Activated CD4-positive, CD25-positive, alpha-beta regulatory T cell treated with anti-CD3 and anti-CD28 coated beads, Interleukin-2, amount 50 U/mL, for 16 hours (primary cell): ENCODE data around the gene PTK7.
"Not testable (repeated sequence)": the region's sequence is repeated elsewhere in the genome, so short reads cannot be mapped to it uniquely, and the experiment has no call there.

Source experiments
- DNase-seq: peaks from one replicate; pipeline ENCODE4 v3.0.0-alpha.2; 2020; ENCODE audit warnings: low read depth, low spot score

Gene PTK7

GRCh38 chr6:43075670-43076463 lies at the start of gene PTK7:
TSS of gene PTK7 (plus strand) at chr6:43076314. CDS start at chr6:43076489, 175 bp downstream.
- DNase-seq: no peak

- DNase-seq: no peak
Measured at GRCh38 chr6:43026365-43026764, 49.7 kb upstream of the PTK7 start.

GRCh38 chr6:43029120-43029519 lies 47.0 kb upstream of the PTK7 start:
- no peak for DNase-seq

GRCh38 chr6:43032326-43032725 lies 43.8 kb upstream of the PTK7 start:
- DNase-seq: no peak

- no peak for DNase-seq
Measured at GRCh38 chr6:43033496-43034189, 42.5 kb upstream of the PTK7 start.

- DNase-seq: no peak
Measured at GRCh38 chr6:43034190-43034525, 42.0 kb upstream of the PTK7 start.

- no peak for DNase-seq
Measured at GRCh38 chr6:43035495-43036194, 40.5 kb upstream of the PTK7 start.

- no peak for DNase-seq
Measured at GRCh38 chr6:43036712-43037111, 39.4 kb upstream of the PTK7 start.

GRCh38 chr6:43037197-43037596 lies 38.9 kb upstream of the PTK7 start:
- DNase-seq: no peak

- DNase-seq: no peak
Measured at GRCh38 chr6:43037706-43038105, 38.4 kb upstream of the PTK7 start.

GRCh38 chr6:43038727-43039126 lies 37.4 kb upstream of the PTK7 start:
- no peak for DNase-seq

GRCh38 chr6:43040542-43041257 lies 35.4 kb upstream of the PTK7 start:
- DNase-seq: no peak

GRCh38 chr6:43041475-43041874 lies 34.6 kb upstream of the PTK7 start:
- not testable (repeated sequence) for DNase-seq

- no peak for DNase-seq
Measured at GRCh38 chr6:43043310-43043709, 32.8 kb upstream of the PTK7 start.

GRCh38 chr6:43045371-43045930 lies 30.7 kb upstream of the PTK7 start:
- no peak for DNase-seq

- DNase-seq: no peak
Measured at GRCh38 chr6:43047998-43048397, 28.1 kb upstream of the PTK7 start.

GRCh38 chr6:43050981-43051380 lies 25.1 kb upstream of the PTK7 start:
- no peak for DNase-seq

GRCh38 chr6:43052225-43052841 lies 23.8 kb upstream of the PTK7 start:
- DNase-seq: no peak

- DNase-seq: no peak
Measured at GRCh38 chr6:43052842-43053544, 23.1 kb upstream of the PTK7 start.

GRCh38 chr6:43053545-43054205 lies 22.4 kb upstream of the PTK7 start, which contains the start of gene CUL7:
TSS of gene CUL7 (minus strand) at chr6:43053851. CDS start at chr6:43052788, 1,063 bp downstream.
- peak; percentile 78 for DNase-seq
